Thyroid gland (tissue), 4 donors: ENCODE data around the gene PTPRN2. TPM values are rescaled to one million over a fixed set of nuclear protein-coding genes. Genes with fewer than 3 reads are reported as not detected.

ENCODE experiments used
- DNase-seq, 2 donors: peaks; one replicate each; pipeline ENCODE4 v3.0.0-alpha.2; 2019
- H3K27ac ChIP-seq, 3 donors: fragments of 200-600 bp; sonication (generic); 1 replicate in 2 of 3; 2 replicates in 1 of 3; pipeline ENCODE4 v1.5.1; 2016 to 2019; ENCODE audit warnings: mild to moderate bottlenecking in 1 of 3, moderate library complexity in 1 of 3
- H3K27me3 ChIP-seq: fragments of 200-600 bp; sonication (generic); one replicate; pipeline ENCODE4 v1.5.1; 2019
- H3K36me3 ChIP-seq, 2 donors: fragments of 200-600 bp; sonication (generic); one replicate each; pipeline ENCODE4 v1.5.1; 2016 to 2019
- H3K4me1 ChIP-seq, 2 donors: fragments of 200-600 bp; sonication (generic); one replicate each; pipeline ENCODE4 v1.5.1; 2017 to 2019
- H3K4me3 ChIP-seq, 3 donors: fragments of 200-600 bp; sonication (generic); replicated peaks in 1 of 3; 1 replicate in 2 of 3; 2 replicates in 1 of 3; pipeline ENCODE4 v1.5.1; 2016; ENCODE audit warnings: mild to moderate bottlenecking in 1 of 3
- H3K9me3 ChIP-seq: fragments of 200-600 bp; sonication (generic); one replicate; pipeline ENCODE4 v1.5.1; 2017
- POLR2A ChIP-seq, 2 donors: fragments of 450-650 bp; IDR thresholded peaks; one replicate each; pipeline ENCODE4 v1.6.1; 2017; ENCODE audit warnings: antibody characterized with exemption in 2 of 2, mild to moderate bottlenecking in 2 of 2, moderate library complexity in 1 of 2
- WGBS, 2 donors: methylation state at CpG; one replicate each; pipeline ENCODE4 v1.1.5; 2017; 5-methylcytosine and 5-hydroxymethylcytosine counted together
- intact Hi-C: fragments of 100-400 bp; cut with DNase I; formaldehyde crosslinking; loops from one replicate; pipeline ENCODE4 v1.15.1; 2023
- total RNA-seq, 4 donors: library from RNA; depleted of rRNA; stranded (reverse); fragments of >200 nt; gene quantifications; one replicate each; pipeline ENCODE4 v1.2.3, GENCODE V29; 2016
- TF ChIP-seq, protein P1 (sequence below), 6 experiments: fragments of 200-600 bp in 3 of 6; fragments of 450-650 bp in 3 of 6; sonication (generic) in 3 of 6; IDR thresholded peaks; one replicate each; pipeline ENCODE4 v1.5.1; 2016 to 2019; ENCODE audit warnings: antibody characterized with exemption in 6 of 6, mild to moderate bottlenecking in 2 of 6, inconsistent platforms in 1 of 6, moderate library complexity in 1 of 6

Gene PTPRN2
- total RNA-seq, 4 donors from 2014 or later = 4.2 to 9.9 (median 7.7) TPM

DNA sequence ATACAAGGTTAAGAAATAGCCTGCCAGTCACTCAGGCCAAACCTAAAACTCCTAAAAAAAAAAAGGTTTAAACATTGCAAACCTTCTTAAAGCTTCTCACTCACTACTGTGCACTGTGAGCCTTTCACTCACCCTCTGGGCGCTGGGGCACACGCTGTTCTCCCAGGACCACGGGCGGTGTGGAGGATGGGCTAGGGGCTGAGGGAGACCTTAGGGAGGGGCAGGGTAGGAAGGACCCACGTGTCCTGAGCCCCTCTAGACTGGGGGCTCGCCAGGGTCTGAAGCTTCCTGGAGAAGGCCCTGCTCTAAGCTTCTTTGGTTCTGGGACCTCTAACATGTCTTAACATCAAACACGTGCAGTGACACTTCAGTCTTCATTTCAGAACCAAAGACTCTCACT lies 681.0 kb downstream of the PTPRN2 start:
- Histone ChIP-seq H3K27ac (no peak overlapping the region), H3K4me1 (no peaks in the 10 kb centered on the region), H3K9me3 (no peaks in the 10 kb centered on the region), H3K36me3 (no peaks in the 10 kb centered on the region), H3K27me3 (no peaks in the 10 kb centered on the region), H3K4me3 (no peak overlapping the region)
- 87 to 97% methylated on average over 5 to 7 of the region's 7 CpGs for WGBS, 2 donors
- DNase-seq = no peak
- intact Hi-C loops = no loop called here
- TF ChIP-seq POLR2A (IDR thresholded peaks at IDR 0.05) = no peak
- TF ChIP-seq, protein P1, sequence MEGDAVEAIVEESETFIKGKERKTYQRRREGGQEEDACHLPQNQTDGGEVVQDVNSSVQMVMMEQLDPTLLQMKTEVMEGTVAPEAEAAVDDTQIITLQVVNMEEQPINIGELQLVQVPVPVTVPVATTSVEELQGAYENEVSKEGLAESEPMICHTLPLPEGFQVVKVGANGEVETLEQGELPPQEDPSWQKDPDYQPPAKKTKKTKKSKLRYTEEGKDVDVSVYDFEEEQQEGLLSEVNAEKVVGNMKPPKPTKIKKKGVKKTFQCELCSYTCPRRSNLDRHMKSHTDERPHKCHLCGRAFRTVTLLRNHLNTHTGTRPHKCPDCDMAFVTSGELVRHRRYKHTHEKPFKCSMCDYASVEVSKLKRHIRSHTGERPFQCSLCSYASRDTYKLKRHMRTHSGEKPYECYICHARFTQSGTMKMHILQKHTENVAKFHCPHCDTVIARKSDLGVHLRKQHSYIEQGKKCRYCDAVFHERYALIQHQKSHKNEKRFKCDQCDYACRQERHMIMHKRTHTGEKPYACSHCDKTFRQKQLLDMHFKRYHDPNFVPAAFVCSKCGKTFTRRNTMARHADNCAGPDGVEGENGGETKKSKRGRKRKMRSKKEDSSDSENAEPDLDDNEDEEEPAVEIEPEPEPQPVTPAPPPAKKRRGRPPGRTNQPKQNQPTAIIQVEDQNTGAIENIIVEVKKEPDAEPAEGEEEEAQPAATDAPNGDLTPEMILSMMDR (IDR thresholded peaks at IDR 0.05) = no peak

DNA sequence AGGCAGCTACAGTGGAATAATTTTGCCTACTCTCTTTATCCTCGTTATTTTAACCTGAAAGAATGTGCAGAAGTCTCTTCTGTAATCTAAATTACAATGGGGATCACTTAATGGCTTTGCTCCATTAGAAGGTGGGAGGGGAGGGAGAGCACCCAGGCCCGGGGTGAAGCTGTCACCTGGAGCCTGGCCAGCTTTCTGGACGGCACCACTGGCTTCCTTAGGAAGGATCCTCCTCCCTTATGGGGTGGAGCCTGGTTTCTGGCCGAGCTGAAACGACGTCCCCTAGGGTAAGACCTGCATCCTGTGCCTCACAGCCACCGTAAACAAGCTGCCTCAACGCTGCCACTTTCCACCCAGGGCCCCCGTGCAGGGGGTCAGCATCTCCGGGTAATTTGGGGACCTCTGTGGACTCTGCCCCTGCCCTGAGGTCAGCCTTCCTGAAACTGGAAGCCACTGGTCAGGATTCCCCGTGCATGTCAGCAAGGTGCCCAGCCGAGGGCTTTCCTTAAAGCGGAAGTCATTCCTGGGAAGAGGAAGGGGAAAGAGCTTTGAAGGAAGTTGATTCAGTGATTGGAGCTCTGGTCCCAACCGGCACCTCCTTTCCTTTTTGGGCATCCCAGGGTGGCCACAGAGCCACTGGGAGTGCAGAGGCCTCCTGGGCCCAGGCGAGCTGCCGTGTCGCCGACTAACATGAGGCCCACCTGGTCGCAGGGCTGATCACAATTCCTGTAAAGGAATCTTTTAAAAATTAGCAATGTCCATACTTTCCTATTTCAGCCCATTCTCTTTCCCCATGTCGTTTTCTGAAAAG lies 681.8 kb downstream of the PTPRN2 start:
- Histone ChIP-seq H3K4me3 (no peak overlapping the region), H3K27me3 (no peaks in the 10 kb centered on the region), H3K27ac (no peak overlapping the region), H3K9me3 (no peaks in the 10 kb centered on the region), H3K36me3 (no peaks in the 10 kb centered on the region), H3K4me1 (no peaks in the 10 kb centered on the region)
- no peak for TF ChIP-seq POLR2A (IDR thresholded peaks at IDR 0.05)
- TF ChIP-seq, protein P1 (IDR thresholded peaks at IDR 0.05) = no peak
- no peak for DNase-seq
- intact Hi-C loops = no loop called here
- 39 to 51% methylated on average over 15 to 20 of the region's 20 CpGs for WGBS, 2 donors

DNA sequence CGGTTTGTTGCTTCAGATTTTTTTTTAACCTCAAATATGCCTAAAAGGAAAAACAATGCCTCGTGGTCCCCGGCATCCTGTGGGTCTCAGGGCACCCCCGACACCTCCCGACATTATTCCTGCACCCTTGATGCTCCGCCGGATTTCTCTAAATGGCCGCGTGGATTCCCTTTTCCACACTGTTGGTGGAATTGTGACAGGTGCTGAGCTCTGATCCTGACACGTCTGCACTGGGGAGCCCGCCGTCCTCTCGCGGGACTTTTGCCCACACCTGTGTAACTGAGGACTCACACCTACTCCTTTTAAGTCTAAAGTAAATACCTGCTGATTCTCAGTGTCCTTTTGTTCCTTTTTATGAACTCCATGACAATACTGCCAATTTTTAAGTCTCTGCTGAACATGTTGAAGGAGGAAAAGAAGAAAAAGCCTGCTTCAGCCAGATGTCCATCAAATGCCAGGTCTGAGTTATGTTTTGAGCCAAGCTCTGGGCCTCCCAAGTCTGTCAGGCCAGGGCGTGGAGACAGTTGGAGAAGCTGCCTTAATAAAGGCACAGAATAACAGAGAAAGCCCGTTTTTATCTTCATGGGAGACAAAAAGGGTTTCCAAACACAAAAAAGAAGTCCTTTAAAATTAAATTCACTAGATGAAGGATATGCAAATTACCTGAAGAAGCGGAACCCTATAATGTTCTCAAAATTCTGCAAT lies 682.6 kb downstream of the PTPRN2 start:
- intact Hi-C loops = no loop called here
- no peak for DNase-seq

DNA sequence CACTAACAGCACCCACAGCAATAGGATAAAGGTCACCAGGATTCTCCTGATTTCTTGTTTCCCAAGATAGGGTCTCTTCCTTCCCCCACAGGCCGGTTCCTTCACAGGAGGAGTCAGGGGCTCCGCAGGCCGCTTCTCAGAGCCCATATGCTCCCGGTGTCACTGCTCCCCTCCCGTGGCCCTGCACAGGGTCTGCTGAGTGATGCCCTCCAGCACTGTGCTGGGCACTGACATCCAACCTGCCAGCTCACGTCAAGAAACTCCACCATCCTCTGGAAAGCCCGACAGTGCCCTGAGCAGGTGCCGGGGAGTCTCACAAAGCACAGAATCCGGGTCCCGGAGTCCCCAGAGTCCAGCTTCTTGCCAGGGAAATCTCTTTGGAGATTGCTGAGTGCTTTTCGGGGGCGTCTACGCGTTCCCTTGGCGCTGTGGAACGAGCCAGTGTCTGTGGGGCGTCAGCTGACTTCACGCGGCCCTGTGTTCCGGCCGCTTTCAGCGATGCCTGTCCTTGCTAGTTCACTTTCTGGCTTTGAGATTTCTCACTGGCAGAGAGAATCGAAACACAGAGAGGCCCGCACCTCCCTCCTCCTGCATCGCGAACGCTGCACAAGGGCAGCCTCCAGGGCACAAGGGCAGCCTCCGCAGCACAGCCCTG lies 683.3 kb downstream of the PTPRN2 start:
- TF ChIP-seq, protein P1 (IDR thresholded peaks at IDR 0.05) = no peak
- no peak for TF ChIP-seq POLR2A (IDR thresholded peaks at IDR 0.05)
- H3K27ac ChIP-seq = no peak overlapping the region
- WGBS, 2 donors = 86 to 88% methylated on average over 26 of the region's 28 CpGs
- no peak overlapping the region for H3K4me3 ChIP-seq
- DNase-seq = no peak
- no peaks in the 10 kb centered on the region for H3K27me3 ChIP-seq
- intact Hi-C loops = no loop called here
- H3K9me3 ChIP-seq = no peaks in the 10 kb centered on the region
- H3K36me3 ChIP-seq = no peaks in the 10 kb centered on the region
- no peaks in the 10 kb centered on the region for H3K4me1 ChIP-seq

More for the DNA sequence above, 682.6 kb downstream of the PTPRN2 start:
- H3K27me3 ChIP-seq = no peaks in the 10 kb centered on the region
- H3K27ac ChIP-seq = no peak overlapping the region
- H3K4me1 ChIP-seq = no peaks in the 10 kb centered on the region
- H3K4me3 ChIP-seq = no peak overlapping the region
- H3K9me3 ChIP-seq = no peaks in the 10 kb centered on the region
- TF ChIP-seq, protein P1 (IDR thresholded peaks at IDR 0.05) = no peak
- no peak for TF ChIP-seq POLR2A (IDR thresholded peaks at IDR 0.05)
- H3K36me3 ChIP-seq = no peaks in the 10 kb centered on the region
- 73 to 84% methylated on average over 17 of the region's 17 CpGs for WGBS, 2 donors
